AG04449 (cell line): Measurements from ENCODE around the gene KRT12.

Source experiments
- CTCF ChIA-PET: fragments of 350-600 bp; formaldehyde crosslinking; extraction: SDS; loops from one replicate; lab custom pipeline; 2021; ENCODE audit warnings: antibody characterized with exemption; lab: Yijun Ruan, JAX
- POLR2A ChIA-PET: fragments of 400-600, 350-600 bp; formaldehyde crosslinking; extraction: SDS; loops from one replicate; lab custom pipeline; 2020; ENCODE audit warnings: antibody characterized with exemption, inconsistent platforms; lab: Yijun Ruan, JAX
- DNase-seq: peaks from one replicate; pipeline ENCODE4 v3.0.0-alpha.2; 2010; ENCODE audit warnings: low read depth, low spot score
- H3K4me3 ChIP-seq: 2 replicates; pipeline ENCODE4 v1.5.1; 2011; ENCODE audit warnings: low read depth, mild to moderate bottlenecking, control low read depth, low read length
- TF ChIP-seq, protein P1 (sequence below): IDR thresholded peaks from one replicate; pipeline ENCODE4 v1.5.1; 2011; ENCODE audit warnings: mild to moderate bottlenecking, moderate library complexity, low read length, control low read depth, inconsistent platforms; ENCODE audit not compliant: insufficient read depth; ENCODE audit errors: missing control alignments

KRT12 gene

DNA sequence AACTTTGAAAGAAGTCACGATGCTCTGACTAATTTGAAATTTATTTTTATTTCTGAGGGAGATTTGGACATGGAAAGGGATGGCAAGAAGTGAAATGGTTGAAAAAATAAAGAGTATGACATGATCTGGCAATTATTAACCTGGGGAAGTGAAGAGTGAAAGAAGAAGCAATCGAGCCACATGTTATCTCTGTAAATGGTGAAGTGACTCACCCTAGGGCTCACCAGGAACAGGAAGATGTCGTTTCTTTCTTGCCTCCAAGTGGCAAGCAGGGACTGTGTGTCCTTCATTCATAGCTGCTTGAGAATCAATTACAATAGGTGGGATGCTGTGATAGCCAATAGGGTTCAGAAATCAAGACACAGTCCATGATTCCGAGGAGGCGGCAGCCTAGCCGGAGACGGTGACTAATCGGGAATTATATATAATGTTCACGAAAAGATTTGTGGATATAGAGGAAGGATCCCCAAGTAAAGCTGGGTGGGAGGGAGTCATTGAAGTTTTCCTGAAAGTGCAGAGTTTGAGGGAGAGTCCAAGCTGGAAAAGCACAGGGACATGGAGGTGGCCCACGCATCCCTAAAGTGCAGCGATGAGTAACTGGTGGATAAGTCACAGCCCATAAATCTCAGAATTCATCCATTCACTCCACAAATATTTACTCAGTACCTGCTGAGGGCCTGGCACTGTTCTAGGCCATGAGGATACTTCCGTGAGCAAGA lies 36.3 kb upstream of the KRT12 start:
- ChIA-PET CTCF (interaction anchor here (0.8 to 4.0 kb wide), 8 partner anchors 9 to 762 kb away, joined by 3 to 16 read pairs (median 6); no protein-coding TSS in a partner anchor), POLR2A (no interaction called here)
- TF ChIP-seq, protein P1, sequence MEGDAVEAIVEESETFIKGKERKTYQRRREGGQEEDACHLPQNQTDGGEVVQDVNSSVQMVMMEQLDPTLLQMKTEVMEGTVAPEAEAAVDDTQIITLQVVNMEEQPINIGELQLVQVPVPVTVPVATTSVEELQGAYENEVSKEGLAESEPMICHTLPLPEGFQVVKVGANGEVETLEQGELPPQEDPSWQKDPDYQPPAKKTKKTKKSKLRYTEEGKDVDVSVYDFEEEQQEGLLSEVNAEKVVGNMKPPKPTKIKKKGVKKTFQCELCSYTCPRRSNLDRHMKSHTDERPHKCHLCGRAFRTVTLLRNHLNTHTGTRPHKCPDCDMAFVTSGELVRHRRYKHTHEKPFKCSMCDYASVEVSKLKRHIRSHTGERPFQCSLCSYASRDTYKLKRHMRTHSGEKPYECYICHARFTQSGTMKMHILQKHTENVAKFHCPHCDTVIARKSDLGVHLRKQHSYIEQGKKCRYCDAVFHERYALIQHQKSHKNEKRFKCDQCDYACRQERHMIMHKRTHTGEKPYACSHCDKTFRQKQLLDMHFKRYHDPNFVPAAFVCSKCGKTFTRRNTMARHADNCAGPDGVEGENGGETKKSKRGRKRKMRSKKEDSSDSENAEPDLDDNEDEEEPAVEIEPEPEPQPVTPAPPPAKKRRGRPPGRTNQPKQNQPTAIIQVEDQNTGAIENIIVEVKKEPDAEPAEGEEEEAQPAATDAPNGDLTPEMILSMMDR, result no peak
- DNase-seq, result no peak
- peak overlapping the region; percentile 2 for H3K4me3 ChIP-seq

DNA sequence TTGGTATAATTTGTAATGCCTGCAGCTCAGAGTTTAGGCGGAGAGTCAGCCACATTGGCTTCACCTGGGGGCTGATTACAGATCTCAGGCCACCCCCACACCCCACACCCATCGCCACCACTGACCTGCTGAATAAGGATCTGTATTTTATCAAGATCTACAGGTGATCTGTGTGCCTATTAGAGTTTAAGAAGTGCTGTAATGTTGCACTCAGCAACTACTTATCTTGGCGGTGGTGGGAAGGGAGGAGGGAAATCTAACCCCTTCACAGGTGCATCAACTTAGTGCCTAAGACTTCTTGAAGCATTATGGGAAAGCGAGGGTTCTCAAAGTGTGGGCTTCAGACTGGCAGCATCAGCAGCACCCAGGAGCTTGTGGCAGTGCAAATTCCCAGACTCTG lies 35.5 kb upstream of the KRT12 start:
- ChIA-PET CTCF (interaction anchor here (0.7 to 4.0 kb wide), 8 partner anchors 39 to 763 kb away, joined by 3 to 16 read pairs (median 4); no protein-coding TSS in a partner anchor), POLR2A (no interaction called here)
- no peak overlapping the region for H3K4me3 ChIP-seq

GRCh38 chr17:40901981-40902474 lies 35.0 kb upstream of the KRT12 start:
- CTCF ChIA-PET, result interaction anchor here (0.7 to 4.0 kb wide), 12 partner anchors 10 to 765 kb away, joined by 3 to 16 read pairs (median 4); no protein-coding TSS in a partner anchor
- TF ChIP-seq, protein P1, result no peak
- no peak for DNase-seq
- POLR2A ChIA-PET, result no interaction called here
- H3K4me3 ChIP-seq, result no peak overlapping the region

More for the DNA sequence above, 35.5 kb upstream of the KRT12 start:
- no peak for DNase-seq
- TF ChIP-seq, protein P1, result no peak

- POLR2A ChIA-PET, result no interaction called here
- CTCF ChIA-PET, result interaction anchor here (0.9 to 4.0 kb wide), 11 partner anchors 8 to 766 kb away, joined by 3 to 16 read pairs (median 5); no protein-coding TSS in a partner anchor
- H3K4me3 ChIP-seq, result no peak overlapping the region
- TF ChIP-seq, protein P1, result no peak
- DNase-seq, result no peak
Observed at GRCh38 chr17:40900809-40901356, 33.9 kb upstream of the KRT12 start.

DNA sequence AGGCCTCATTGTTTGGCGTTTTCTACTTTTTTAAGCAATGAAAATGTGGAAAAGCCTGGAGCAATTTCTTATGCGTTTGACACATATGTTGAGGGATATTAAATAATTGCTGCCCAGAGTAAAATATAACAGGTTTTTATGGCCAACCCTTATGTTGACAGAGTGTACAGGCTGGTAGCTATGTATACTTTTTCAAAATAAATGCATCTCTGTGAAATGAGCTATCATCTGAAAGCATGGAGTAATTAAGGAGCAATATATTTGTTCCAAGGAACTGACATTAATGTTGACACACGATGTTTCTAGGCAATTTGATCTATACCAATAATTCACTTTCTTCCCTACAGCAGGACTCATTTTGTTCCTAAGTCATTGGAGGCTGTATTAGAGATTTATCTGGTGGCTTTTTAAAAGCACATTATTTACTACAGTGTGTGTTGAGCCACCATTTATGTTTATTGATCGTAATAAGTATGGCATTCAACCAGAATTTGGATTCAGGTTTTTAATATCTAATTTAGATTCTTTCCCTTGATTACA lies 30.0 kb upstream of the KRT12 start:
- no peak overlapping the region for H3K4me3 ChIP-seq
- POLR2A ChIA-PET, result no interaction called here
- no peak for DNase-seq
- CTCF ChIA-PET, result interaction anchor here (1.1 to 1.6 kb wide), 5 partner anchors 12 to 766 kb away, joined by 3 to 5 read pairs (median 3); partner anchors contain the start of gene KRT20
- TF ChIP-seq, protein P1, result no peak

GRCh38 chr17:40895106-40895730 lies 28.2 kb upstream of the KRT12 start:
- ChIA-PET POLR2A (no interaction called here), CTCF (interaction anchor here (1.2 to 1.7 kb wide), 2 partner anchors 8 to 753 kb away, joined by 3 to 5 read pairs; no protein-coding TSS in a partner anchor)
- H3K4me3 ChIP-seq, result no peak overlapping the region
- TF ChIP-seq, protein P1, result no peak
- DNase-seq, result no peak
